ENCODE measurements around the gene KIF7.
"Not testable (repeated sequence)": the region's sequence is repeated elsewhere in the genome, so short reads cannot be mapped to it uniquely, and the experiment has no call there.

The KIF7 gene

GRCh38 chr15:89599021-89599420, 56.2 kb downstream of the KIF7 start:
- no peak for DNase-seq

GRCh38 chr15:89593018-89593417, 62.2 kb downstream of the KIF7 start:
- no peak for DNase-seq

DNA sequence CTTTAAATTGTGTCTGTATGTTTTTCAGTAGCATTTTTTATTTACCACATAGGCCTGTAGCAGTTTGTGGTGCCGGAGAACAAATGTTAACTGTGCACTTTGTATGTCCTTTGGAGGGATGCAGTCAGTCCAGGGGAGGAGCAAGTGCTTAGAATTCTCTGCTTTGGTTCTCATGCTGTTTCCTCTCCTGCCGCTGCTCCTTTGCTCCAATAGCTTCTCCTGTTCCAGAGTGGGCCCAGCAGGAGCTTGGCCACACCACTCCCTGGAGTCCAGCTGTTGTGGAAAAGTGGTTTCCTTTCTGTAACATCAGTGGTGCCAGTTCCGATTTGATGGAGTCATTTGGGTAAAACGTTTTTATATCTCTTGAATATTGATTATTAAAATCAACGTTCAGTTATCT, 63.4 kb downstream of the KIF7 start:
- no peak for DNase-seq

DNA sequence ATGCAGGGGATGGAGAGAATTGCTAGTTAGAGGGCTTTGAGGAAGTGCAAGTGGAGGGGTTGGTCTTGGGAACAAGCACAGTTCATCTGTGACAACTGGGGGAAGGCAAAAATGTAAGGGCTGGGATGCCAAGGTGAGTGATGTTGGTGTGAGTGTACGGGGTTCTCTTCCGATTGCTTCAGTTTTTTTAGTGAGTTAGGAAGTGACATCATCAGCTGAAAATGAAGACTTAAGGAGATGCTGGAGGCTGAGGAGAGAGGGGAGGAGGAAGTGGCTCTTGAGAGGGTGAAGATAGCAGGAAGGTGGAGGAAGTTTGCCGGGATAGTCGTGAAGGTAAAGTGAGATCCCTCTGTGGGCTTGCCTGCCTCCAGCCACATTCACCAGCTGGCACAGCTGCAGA, 67.3 kb downstream of the KIF7 start:
- no peak for DNase-seq

DNA sequence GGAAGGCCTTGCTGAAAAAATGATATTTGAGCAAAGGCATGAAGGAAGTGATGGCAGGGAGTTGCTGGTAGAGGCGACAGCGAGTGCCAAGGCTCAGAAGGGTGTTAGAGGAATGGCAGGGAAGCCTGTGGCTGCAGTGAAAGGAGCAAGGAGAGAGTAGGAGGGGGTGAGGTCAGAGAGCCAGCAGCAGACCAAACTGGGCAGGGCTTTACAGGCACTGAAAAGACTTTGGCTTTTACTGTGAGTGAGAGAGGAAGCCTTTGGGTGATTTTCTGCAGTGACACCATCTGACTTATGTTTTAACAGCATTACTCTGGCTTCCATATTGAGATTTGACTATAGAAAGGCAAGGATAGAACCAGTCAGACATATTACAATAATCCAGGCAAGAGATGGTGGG, 68.6 kb downstream of the KIF7 start:
- DNase-seq, result no peak

GRCh38 chr15:89580747-89581146, 74.5 kb downstream of the KIF7 start:
- not testable (repeated sequence) for DNase-seq

GRCh38 chr15:89578146-89578545, 77.1 kb downstream of the KIF7 start:
- DNase-seq, result no peak
